Measurements from ENCODE around the gene HYLS1.
A peak's percentile ranks its signal among the peaks of the same experiment; 100 is the strongest.

HYLS1 gene

DNA sequence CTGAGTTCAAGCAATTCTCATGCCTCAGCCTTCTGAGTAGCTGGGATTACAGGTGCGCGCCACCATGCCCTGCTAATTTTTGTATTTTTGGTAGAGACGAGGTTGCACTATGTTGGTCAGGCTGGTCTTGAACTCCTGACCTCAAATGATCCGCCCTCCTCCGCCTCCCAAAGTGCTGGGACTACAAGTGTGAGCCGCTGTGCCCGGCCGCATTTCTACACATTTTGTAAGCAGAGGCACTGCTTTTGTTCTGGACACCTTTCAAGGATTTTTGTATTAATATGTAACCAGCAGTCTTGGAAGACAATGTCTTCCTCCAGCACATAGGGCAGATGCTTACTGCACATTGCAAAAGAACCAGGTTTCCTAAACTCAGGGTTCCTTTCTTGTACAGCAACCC is 47.0 kb downstream of the HYLS1 start:
- no peak for DNase-seq

- no peak for DNase-seq
These were observed 47.6 kb downstream of the HYLS1 start for GRCh38 chr11:125935056-125935455.

GRCh38 chr11:125935618-125936199 is 48.2 kb downstream of the HYLS1 start:
- DNase-seq = peak; percentile 69

GRCh38 chr11:125938418-125938817 is 51.0 kb downstream of the HYLS1 start:
- DNase-seq = no peak

DNA sequence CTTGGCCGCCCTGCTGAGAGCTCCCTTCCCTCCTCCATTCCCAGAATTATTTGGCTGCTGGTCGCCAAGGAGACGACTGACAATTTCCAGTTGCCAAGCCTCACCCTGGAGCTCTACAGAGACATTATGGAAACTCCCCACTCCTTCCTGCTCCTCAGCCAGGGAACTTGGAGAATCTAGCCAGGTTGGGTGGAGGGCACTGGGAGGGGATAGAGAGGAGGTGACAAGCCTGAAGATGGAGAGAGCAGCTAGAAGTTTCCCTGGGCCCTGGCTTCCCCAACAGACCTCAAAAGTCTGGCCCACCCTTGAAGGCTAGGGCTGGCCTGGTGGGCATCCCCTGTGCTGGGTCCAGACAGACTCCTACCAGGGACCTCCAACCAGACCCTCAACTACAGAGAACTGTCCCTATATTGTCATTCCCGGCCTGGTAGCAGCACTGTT is 51.6 kb downstream of the HYLS1 start:
- DNase-seq = no peak

DNA sequence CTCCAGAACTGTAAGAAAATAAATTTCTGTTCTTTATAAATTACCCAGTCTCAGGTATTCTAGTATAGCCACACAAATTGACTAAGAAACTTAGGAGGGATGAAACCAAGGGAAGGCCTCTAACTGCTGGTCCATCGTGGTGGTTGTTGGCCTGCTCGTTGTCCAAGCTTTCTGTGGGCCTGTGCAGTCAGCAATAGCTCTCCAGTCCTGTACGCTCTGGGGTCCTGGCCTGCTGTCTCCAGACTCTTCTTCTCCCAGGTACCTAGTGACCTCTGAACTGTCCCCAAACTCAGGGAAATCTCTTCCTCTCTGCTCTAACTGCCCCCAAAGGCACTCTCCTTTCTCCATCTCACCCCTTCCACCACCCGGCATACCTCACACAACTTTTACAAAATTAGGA is 52.7 kb downstream of the HYLS1 start:
- DNase-seq = no peak

DNA sequence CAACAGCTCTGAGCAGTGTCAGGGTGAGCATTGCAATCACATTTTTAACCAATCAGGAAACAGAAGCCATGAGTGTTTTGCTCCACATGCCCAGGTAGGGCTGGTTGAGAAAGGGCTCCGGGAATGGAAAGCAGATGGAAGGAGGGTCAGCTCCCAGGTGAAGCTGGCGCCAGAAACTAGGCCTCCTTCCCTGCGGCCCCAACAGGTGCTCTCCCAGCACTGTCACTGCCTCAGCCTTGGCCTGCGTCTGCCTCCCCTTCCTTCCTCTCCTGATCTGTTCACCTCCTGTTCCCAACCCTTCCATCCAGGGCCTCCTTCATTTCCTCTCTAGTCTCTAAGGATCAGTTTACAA is 53.8 kb downstream of the HYLS1 start:
- no peak for DNase-seq

DNA sequence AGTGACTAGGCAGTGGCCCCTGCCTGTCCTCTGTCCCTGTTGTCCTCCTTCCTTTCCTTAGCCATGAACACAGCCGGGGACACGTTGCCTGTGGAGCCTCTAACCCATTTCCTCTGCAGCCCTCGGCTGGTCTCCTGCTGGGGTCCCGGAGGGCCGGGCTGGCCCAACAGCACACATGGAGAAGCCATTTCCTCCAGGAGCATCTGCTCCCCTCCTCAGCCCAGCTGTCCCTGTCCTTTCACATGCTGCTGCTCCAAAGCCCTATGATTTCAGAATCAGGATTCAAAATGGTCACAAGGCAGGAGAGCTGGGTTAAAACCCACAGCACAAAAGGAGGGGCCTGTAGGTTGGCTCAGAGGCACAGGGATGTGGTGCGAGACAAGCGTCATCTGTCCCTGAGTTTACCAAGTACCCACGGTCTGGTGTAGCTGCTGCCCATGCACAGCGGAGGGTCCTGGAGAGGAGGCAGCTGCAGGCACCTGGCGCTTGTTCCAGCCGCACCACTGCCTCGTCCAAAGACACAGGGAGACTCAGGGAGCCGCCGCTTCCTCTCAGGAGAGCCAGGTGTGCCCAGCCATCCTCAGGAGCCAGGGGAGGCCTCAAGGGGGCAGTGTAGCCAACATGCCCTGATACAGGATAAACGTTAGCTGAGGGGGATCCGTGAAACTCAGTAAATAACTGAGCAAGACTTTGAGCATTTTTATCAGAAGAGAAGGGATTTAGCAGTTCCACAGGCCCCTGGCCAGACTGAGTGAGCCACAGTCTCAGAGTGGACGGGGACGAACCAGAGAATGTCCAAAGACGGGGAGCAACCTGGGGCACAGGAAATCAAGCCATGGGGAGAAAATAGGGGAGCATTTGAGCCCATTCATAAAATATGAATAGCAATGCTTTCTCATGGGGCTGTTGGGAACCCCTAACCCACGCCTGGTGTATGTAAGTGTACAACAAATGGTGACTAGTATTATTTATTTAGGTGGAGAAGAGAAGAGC is 54.4 kb downstream of the HYLS1 start:
- peak; percentile 23 for DNase-seq

DNA sequence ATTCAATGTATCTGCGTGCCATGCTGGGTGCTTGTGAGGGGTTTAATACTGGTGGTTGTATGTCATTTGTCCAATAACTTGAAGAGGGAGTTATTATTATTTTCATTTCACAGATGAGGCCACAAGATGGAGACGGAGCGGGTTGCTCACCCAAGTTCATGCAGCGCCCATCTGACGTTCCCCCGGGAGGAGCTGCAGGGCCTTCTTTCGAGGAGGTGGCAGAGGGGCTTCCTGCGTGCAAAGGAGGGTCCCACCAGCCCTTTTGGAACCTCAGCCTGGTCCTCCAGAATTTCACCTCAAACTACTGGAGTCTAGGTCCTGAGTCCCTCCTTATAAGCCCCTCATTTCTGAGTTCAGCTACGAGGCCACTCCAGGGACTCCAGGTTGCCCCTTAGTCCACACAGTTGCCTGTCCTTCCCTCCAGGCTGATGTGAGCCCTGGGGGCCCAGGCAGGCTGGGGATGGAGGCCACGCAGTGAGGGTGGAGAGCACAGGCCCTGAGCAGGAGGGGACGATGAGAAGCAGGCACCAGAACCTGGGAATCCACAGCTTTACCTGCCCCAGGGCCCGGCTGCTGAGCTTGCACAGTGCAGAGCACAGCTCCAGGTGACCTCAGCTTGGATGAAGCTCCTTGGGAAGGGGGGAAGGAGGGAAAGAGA is 55.4 kb downstream of the HYLS1 start:
- no peak for DNase-seq

GRCh38 chr11:125943661-125944349 is 56.3 kb downstream of the HYLS1 start:
- no peak for DNase-seq

DNA sequence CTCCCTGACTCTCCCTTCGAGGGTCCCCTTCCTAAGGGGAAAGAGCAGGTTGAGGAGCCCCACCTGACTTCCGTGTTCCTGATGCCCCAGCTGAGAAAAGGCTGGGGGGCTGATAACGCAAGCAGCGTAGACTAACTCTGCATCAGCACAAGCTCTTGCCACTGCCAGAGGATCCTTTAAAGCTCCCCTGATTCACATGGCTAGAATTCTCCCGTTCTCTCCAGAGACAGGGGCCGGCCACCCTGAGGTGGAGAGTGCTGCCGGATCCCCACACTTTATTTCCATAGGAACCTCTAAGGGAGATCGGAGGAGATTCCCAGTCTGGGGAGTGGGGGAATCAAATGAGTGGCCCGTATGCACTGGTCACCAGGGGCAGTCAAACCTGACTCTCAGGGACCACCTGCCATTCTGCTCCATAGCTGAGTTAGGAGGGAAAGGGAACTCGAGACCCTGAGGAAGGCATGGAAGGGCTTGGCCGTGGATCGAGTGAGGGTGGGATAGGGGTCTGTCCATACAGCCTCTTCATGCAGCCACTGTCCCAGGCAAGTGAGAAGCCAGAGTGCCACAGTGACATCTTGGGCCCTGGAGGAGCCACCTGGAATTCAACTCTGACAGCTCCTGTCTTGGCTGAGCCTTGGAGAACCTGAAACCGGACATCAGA is 57.0 kb downstream of the HYLS1 start:
- DNase-seq = no peak

GRCh38 chr11:125945011-125945796 is 57.7 kb downstream of the HYLS1 start:
- no peak for DNase-seq

DNA sequence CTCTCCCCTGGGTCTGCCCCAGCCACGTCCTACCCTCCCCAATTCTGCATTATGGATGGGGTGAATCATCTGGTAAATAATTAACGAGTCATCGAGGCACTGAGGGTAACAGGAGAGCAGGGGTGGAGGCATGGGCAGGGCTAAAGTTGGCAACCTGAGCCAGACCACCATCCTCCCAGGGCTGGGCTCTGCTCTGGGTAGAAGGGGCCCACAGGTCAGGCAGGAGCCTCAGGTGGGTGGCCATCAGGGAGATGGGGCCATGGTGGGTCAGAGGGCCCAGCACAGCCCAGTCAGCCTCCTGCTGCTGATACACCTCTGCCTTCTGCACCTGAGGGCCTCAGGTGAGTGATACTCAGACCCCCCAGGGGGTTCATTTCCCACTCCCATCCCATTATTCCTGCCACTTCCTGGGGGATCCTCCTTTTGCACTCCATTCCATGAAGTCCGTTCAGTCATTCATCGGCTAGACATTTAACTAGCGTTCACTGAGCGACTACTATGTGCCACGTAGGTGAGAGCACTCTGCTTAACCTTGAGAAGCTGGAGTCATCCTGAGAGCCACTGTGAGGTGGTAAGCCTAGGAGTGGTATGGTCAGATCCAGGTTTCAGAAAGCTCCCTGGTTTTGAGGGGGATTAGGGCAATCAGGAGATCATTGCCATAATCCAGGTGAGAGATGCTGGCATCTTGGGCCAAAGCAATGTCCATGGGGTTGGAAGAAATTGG is 58.5 kb downstream of the HYLS1 start, which contains the start of gene VSIG10L2:
Gene VSIG10L2, plus strand, starts transcription at position 248 of the 724 bp plus-strand sequence. Its CDS starts 12 bp downstream, at position 260.
- peak; percentile 18 for DNase-seq

- no peak for DNase-seq
These were observed 59.4 kb downstream of the HYLS1 start for GRCh38 chr11:125946712-125947418.

DNA sequence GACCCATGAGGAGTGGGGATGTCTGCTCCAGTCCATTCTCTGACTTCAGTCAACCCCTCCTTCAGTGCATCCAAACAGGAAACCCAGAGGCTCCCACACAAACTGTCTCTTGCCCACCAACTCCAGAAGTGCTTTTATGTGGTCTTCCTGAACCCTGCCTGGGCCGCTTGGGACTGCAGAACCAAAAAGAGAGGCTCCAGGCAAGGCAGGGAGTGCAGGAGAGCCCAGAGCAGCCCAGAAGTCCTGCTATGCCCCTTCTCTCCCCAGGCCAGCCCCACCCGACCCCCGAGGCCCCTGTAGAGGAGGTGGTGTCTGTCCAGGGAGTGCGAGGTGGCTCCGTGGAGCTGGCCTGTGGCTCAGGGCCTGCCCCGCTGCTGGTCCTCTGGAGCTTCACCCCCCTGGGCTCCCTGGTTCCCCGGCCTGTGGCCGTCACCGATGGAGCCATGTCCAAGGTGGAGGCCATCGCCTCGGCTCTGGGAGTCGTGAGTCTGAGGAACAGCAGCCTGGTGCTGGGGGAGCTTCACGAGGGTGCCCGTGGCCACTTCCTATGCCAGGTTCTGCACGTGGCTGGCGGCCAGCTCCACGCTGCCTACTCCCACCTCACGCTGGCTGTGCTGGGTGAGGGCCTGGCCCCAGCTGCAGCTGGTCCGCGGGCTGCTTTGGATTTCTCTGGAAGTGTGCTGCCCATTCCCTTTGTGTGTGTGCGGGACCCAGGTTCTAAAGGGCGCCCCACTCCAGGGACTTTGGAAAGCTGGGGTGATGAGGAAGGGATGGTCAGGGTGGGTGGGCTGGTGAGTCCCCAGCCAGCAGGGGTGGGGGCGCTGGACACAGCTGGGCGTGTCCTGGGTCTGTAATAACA is 60.2 kb downstream of the HYLS1 start:
- DNase-seq = no peak

DNA sequence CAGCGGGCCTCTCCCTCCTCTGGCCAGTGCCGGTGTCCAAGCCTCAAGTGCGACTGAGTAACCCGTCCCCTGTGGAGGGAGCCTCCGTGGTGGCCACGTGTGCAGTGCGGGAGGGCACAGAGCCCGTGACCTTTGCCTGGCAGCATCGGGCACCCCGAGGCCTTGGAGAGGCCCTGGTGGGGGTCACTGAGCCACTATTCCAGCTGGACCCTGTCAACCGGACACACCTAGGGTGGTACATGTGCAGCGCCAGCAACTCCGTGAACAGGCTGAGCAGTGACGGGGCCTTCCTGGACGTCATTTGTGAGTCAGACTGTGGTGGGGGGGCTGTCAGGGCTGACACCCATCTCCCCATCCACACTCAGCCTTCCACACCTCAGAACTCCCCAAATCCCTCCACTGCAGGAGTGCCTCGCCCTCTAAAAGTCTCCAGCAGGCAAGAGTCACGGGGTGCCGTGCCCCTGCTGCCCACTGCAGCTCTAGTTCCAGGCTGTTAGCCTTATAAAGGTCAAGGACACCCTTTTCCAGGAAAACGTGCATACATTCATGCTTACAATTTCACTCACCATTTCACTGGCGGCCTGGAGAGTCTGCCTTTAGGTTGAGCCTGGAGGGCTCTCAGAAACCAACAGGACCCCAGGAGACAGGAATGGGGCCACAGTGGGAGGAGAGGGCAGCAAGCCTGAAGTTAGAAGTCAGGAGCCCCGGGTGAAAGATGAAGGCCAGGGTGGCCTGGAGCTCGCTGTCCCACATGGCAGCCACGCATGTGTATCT is 61.0 kb downstream of the HYLS1 start:
- DNase-seq = no peak

- no peak for DNase-seq
These were observed 62.1 kb downstream of the HYLS1 start for GRCh38 chr11:125949271-125950177.

Data from fibroblast of skin of right quadriceps (primary cell).